ENCODE data around the gene PFKFB3.

- TF ChIP-seq CTCF (IDR thresholded peaks at IDR 0.05; ENCODE audit: insufficient read depth, low read length) (no peak), REST (IDR thresholded peaks at IDR 0.05; ENCODE audit: insufficient replicate concordance, low read depth) (no peak), POLR2AphosphoS5 (IDR thresholded peaks at IDR 0.05; ENCODE audit: low read depth) (no peak), SPI1 (IDR thresholded peaks at IDR 0.05; ENCODE audit: borderline replicate concordance, low read depth) (no peak)
Observed at GRCh38 chr10:6232846-6233724, 30.4 kb downstream of the PFKFB3 start.

Measured in HL-60 (cell line).